ELR (cell line): ENCODE measurements around the gene MRC1.
"Not testable (repeated sequence)": the region's sequence is repeated elsewhere in the genome, so short reads cannot be mapped to it uniquely, and the experiment has no call there.

ENCODE experiments used
- DNase-seq: peaks from one replicate; pipeline ENCODE4 v3.0.0-alpha.2; 2015; ENCODE audit warnings: low read depth

Gene MRC1

DNA sequence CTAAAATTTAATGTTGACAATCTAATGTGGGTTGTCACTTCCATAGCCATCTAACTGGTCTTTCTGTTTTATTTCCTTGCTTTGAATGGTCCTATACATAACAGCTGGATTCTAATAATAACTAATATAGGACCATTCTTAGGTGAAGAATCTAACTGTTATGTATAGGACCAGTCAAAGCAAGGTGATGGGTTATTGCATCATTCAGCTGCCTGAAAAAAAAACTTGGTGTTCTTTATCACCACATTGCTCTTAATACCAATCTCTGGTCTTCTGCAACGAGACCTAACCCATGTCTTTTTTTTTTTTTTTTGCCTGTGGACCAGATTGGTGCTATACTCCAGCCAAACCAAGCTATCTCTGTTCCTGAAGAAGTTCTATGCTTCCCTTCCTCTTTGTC is 96.9 kb downstream of the MRC1 start:
- DNase-seq: no peak

DNA sequence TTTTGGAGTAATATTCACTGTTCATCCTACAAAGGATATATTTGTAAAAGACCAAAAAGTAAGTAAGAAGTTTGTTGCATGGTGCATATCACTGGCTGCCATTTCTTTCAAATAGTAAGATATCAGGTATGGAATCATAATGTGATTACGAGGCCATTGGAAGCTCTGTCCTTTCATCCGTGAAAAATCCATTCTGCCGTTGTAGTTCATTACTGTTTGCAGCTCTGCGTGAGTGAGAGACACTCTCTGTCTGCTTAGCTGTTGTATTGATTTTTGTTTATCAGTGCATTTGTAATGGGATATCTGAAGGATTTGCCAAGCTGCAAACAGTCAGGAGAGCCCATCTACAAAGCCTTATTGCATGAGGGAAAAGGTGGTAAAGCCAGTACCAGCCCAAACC is 98.5 kb downstream of the MRC1 start:
- DNase-seq: no peak

DNA sequence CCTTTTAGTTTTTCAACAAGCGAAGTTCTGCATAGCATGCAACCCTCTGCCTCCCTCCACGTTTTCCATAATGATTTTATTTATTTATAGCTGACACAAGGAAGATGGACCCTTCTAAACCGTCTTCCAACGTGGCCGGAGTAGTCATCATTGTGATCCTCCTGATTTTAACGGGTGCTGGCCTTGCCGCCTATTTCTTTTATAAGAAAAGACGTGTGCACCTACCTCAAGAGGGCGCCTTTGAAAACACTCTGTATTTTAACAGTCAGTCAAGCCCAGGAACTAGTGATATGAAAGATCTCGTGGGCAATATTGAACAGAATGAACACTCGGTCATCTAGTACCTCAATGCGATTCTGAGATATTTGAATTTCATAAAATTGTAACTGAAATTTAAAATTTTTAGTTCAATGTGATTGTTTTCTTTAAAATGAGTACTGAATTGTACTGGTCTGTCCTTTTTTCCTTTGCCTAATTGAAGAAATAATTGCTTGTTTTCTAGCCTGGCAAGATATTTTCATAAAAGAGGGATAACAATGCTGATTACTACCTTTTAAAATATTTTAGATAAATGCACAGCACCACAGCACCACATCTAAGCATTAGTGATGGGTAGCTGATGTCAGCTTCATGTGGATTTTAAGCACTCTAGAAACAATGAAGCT is 101.1 kb downstream of the MRC1 start:
- peak; percentile 79 for DNase-seq

DNA sequence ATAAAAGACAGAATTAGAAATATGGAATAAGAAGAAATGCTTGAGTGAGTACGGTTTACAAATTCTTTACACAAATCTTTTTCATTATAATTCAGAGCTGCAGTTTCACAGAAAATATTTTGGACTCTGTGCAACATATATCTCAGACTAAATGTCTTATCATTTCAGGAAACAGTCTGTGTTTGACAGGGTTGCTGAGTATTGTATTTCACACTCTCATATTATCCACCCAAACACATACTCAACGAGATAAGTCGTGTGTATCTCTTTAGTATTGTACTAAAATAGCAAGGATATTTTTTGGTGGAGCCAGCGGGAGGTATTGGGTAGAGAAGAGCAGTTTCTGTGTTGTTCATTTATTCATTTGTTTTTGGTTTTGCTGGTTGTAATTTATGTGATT is 103.6 kb downstream of the MRC1 start:
- no peak for DNase-seq

DNA sequence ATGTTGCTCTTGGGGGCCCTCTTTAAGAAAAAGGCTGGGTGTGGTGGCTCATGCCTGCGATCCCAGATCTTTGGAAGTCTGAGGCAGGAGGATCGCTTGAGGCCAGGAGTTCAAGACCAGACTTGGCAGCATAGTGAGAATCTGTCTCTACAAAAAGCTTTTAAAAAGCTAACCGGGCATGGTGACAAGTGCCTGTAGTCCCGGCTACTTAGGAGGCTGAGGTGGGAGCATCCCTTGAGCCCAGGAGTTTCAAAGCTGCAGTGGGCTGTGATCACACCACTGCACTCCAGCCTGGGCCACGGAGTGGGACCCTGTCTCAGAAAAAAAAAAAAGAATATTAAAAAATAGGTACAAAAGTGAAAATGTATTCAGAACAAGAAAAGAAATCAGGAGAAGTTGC is 104.5 kb downstream of the MRC1 start:
- DNase-seq: no peak

DNA sequence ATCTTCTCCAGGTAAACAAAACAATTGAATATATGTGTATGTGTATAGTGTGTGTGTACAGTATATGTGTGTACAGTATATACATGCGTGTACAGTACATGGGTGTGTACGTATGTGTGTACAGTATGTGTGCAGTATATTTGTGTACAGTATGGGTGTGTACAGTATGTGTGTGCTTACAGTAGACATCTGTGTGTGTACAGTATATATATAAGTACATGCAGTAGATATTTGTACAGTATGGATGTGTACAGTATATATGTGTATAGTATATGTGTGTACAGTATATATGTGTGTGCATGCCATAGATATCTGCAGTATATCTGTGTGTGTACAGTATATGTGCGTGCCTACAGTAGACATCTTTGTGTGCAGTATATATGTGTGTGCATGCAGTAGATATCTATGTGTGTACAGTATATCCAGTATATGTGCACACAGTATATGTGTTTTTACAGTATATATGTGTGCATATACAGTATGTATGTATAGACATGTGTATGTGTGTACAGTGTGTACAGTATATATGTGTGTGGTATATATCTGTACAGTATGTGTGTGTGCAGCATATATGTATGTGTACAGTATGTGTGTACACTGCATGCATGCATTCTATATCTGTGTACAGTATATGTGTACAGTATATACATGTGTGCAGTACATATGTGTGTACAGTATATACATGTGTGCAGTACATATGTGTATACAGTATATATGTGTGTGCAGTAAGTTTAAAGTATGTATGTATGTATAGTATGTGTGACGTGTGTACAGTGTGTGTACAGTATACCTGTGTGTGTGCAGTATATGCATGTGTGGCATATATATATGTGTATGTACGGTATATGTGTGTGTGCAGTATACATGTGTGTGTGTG is 105.3 kb downstream of the MRC1 start:
- no peak for DNase-seq

DNA sequence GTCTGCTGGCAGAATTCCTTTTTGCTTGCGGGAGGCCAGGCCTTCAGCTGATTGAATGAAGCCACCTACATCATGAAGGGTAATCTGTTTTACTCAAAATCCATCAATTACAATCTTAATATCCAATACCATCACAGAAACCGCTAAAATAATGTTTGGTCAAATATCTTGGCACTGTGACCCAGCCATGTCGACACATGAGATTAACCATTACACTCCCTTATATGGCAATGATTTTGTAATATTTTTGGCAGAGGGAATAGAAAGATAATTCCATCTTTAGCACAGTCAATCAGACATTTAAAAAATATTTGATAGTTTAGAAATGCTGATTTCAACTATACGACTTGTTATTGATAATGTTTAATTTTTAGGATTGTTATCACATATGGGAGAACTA is 106.0 kb downstream of the MRC1 start:
- no peak for DNase-seq

DNA sequence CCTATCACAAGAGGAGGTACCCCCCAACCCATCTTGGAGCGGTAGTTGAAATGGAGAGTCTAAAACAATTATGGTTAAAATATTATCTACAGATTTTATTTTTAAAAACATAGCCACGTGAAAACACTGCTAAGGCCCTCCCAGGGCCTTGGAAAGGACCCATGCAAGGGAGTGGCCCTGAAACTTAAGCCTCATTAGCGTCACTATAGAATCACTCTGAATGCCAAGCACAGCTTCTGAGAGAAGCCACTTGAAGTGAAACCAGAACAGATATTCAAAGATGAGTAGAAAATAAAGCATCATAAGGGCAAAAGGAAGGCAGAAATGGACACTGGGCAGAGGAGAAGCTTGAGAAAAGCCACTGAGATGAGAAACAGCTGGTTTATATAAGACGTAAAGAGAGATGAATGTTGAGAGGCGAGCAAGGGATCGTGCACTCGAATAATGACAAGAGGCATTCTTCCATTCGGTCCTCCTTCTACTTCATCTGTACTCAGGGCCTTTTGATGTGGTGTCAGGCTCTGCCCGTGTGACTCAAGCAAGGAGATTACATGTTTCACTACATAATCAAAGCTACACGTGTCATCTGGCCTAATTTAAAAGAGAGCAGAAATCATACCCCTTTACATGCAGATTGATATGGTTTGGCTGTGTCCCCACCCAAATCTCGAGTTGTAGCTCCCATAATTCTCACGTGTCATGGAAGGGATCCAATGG is 109.2 kb downstream of the MRC1 start:
- DNase-seq: no peak

DNA sequence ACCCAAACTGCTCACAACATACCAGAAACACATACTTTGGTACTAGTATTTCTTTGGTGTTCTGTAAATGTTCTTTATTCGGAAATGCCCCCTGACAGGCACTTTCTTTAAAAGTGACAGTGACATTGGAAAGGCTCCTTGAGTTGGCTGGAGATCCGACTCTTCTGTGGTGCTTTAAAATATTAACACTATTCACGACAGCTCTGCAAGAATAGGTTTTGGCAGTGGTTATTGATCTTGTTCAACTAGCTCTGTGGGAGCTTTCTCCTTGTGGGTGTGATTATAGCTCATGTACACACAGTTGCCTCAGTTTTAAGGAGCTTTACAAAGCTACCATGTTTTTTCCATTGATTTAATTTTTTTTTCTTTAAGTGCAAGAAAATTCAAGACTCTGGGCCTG is 112.2 kb downstream of the MRC1 start:
- no peak for DNase-seq

DNA sequence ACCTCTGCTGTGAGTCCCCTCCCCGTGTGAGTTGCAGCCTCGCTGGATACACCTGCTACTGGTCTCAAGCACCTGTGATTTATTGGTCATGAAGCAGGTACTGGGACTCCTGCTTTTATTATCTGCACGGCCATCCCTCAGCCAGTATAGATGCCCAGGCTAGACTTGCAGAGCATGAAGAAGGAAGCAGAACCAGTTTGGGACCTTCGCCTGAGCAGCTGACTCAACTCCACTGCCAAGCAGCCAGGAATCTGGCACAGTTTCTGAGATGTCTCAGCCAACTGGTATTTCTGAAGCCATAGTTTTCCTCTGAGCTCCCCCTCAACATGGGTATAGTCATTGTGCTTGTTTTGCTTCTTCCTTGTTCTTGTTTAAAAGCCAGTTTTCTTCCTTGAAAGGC is 114.6 kb downstream of the MRC1 start:
- DNase-seq: peak; percentile 92

DNA sequence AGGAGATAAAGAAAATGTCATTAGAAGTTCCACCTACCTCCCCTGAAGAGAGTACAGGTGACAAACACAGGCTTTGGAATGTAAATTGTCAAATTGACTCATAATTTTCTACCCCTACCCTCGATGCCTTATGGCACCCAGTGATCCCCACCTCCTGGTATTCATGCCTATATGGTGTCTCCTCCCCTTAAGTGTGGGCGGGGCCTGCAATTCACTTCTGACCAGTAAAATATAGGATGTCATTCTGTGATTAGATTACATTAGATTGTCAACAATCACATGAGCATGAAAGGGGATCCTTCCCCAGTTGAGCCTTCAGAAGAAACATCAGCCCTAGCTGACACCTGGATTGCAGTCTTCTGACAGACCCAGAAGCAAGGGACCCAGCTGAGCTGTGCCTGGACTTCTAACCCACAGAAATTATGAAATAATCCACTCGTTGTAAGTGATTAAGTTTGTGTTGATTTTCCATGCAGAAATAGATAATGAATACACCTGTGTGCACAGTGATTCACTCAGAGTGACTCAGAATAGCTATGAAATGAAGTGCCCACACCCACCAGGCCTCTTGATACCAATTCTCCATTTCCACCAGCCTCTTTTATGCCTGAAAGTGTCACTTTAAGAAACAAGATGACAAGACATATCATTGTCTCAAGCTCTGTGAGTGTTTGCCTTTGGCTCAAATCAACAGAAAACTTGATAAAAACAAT is 134.0 kb downstream of the MRC1 start:
- peak; percentile 11 for DNase-seq

DNA sequence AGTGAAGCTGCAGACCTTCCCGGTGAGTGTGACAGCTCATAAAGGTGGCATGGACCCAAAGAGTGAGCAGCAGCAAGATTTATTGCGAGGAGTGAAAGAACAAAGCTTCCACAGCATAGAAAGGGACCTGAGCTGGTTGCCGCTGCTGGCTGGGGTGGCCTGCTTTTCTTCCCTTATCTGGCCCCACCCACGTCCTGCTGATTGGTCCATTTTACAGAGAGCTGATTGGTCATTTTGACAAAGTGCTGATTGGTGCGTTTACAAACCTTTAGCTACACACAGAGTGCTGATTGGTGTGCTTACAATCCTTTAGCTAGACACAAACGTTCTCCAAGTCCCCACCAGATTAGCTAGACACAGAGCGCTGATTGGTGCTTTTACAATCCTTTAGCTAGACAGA is 141.1 kb downstream of the MRC1 start:
- DNase-seq: not testable (repeated sequence)

DNA sequence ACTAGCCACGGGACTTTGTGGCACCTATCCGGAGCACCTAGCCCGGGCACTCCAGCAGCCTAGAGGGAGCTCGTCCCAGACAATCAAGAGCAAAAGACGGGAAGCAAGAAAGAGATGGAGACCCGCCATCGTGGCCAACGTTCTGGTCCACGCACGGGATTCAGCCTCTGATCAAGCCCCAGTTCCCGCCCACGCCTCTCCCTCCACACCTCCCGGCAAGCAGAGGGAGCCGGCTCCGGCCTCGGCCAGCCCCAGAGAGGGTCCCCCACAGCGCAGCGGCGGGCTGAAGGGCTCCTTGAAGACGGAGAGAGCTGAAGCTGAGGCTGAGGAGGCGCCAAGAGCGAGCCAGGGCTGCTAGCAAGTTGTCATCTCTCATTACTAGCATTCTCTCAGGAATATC is 141.6 kb downstream of the MRC1 start:
- DNase-seq: no peak

DNA sequence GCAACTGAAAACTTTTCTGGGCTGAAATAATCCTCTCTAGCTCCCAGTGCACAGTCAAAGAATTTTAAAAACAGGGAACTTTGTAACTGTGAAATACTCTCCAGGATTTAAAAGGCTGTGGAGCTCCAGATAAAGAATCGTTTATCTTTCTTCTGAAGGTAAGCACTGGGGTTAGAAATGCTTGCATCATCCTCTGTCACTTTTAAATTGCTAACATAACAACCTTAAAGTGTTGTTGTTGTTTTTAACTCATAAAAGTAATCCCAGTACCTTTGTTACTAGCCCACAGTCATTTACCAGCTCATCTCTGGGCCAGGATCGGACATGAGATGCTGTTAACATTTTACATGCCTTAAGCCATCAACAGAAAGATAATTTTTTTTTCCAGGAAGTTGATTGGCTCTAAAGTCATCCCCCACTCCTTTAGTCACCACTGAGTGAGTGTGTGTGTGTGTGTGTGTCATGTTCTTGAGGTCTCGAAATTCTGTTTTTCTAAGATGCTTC is 142.8 kb downstream of the MRC1 start, which contains the start of gene SLC39A12:
SLC39A12 (plus strand) TSS at position 51 of the 504 bp plus-strand sequence. CDS start 1,359 bp downstream, outside the sequence.
- DNase-seq: peak; percentile 81

DNA sequence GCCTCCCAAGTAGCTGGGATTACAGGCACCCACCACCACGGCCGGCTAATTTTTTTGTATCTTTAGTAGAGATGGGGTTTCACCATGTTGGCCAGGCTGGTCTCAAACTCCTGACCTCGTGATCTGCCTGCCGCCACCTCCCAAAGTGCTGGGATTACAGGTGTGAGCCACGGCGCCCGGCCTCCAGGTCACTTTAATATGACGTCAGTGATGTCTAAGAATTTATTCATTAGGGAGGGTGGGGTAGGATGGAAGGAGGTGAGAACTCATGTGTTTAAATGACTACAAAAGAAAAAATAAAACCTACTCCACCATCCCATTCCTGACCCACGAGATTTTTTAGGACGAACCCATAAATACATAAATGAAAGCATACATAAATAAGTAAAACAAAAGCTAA is 145.2 kb downstream of the MRC1 start:
- not testable (repeated sequence) for DNase-seq

DNA sequence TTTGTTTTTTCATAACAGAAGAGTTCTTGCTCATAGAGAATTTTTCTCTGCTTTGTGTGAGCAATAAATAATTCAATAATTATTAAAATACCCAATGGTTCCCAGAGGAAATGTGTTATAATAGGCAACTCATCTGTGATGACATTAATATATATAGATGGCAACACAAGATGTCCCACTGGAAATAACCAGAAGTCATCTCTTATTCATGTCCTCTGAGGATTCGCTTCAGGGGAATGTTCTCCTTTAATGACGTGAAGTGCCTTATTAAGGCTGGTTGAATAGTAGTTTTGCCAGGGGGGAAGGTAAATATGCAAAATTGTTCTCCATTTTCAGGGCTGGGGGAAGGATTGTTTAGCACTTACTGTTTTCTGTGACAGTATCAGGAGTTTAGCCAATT is 145.7 kb downstream of the MRC1 start:
- DNase-seq: peak; percentile 14

DNA sequence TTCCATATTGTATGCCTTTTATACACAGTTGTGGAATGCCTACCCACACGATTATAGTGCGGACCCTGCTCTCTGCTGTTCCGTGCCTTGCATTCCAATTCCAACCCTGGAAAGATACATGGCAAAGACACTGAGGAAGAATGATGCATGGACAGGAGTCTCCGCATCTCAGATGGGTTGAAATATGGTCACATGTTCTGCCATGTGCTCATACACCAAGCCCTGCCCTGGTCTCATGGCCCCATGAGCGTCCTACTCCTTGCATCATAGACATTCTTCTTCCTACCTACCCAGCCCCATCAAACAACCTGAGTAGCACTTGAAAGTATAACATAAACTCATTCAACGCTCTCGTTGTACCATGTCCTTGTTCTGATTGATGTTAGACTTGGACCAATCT is 148.9 kb downstream of the MRC1 start:
- DNase-seq: no peak

DNA sequence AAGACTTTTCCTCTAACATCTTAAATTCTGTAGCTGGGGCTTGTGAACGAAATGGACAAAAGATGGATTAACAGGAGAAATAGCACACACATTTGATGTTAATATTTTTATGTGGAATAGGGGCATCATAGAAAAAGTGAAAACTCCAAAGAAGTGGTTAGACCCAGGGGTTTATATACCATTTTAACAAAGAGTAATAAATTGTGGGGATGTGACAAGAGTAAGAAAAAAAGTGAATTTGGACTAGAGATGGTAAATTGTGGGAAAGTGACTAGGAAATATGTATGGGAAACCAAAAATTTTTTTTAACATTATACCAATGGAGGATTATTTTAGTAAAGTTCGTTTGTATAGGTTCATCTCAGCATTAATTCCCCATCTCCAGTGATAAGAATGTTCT is 150.7 kb downstream of the MRC1 start:
- no peak for DNase-seq
